Myocyte (in vitro differentiated cells): ENCODE results near the gene SCRN3. TPM values are rescaled to one million over a fixed set of nuclear protein-coding genes. Genes with fewer than 3 reads are reported as not detected.
"Not testable (repeated sequence)": the region's sequence is repeated elsewhere in the genome, so short reads cannot be mapped to it uniquely, and the experiment has no call there.

Experiments used
- DNase-seq: peaks from one replicate; pipeline ENCODE4 v3.0.0-alpha.2; 2012; ENCODE audit warnings: low read depth
- polyA plus RNA-seq: library from polyadenylated mRNA; unstranded; fragments of >200 nt; gene quantifications from one replicate; pipeline ENCODE4 v1.2.1, GENCODE V29; 2012; ENCODE audit warnings: missing spikeins
- total RNA-seq: library from RNA; depleted of rRNA; stranded (reverse); fragments of >200 nt; gene quantifications from 2 replicates; pipeline ENCODE4 v1.2.3, GENCODE V29; 2014

Gene SCRN3, protein sequence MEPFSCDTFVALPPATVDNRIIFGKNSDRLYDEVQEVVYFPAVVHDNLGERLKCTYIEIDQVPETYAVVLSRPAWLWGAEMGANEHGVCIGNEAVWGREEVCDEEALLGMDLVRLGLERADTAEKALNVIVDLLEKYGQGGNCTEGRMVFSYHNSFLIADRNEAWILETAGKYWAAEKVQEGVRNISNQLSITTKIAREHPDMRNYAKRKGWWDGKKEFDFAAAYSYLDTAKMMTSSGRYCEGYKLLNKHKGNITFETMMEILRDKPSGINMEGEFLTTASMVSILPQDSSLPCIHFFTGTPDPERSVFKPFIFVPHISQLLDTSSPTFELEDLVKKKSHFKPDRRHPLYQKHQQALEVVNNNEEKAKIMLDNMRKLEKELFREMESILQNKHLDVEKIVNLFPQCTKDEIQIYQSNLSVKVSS
- 51.6 and 53.7 TPM in 2 replicates for total RNA-seq
- 24.5 TPM for polyA plus RNA-seq

DNA sequence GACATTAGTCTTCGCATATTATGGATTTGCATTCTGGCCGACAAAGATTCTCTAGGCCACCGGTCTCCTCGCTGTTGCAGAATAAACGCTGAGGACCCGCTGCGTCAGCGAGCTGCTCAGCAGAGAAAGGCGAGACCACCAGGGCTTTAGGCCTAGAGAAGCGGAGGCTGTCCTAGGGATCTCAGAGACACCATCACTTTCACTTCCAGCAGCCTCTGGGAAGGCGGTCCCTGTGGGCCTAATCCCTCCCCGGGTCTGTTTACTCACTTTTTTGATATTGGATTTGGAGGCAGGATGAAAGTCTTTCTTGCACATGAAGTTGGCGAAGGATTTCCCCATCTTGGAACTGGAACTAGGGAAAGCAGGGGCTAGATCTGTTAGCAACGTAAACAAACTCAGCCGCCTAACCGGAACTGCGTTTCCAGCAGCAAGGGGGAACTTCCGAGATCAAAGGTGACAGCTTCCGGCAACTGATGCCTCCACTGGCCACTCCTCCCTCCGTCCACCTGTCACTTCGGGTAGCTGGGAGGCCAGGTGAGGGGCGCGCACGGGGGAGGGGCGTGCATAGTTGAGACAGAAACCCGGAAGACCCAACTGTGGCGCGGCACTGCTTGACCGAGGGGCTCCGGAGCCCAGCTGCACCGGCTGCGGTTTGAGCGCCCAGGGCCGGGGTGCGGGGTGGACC is at the start of gene SCRN3:
Gene SCRN3, plus strand, starts transcription at position 447 of the 685 bp plus-strand sequence. CDS start 2,554 bp downstream, outside the sequence.
- DNase-seq = peak; percentile 87

DNA sequence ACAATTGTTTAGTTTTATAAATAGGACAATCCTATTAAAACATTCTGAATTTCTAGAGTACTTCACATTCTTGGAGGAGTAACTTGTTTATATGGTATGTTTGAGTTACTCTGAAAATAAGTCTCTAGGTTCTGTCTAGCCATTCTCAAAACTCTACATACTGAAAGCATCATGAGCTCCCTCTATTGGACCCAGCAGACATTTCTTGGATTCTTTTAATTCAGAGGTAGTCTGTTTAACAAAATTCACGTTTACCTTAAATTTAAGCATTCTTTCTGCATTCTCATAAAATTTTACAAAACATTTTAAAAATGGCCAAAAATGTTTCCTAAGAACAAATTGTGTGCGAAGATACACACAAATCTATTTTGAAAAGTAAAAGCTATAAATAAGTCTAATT is 45.5 kb upstream of the SCRN3 start:
- no peak for DNase-seq

DNA sequence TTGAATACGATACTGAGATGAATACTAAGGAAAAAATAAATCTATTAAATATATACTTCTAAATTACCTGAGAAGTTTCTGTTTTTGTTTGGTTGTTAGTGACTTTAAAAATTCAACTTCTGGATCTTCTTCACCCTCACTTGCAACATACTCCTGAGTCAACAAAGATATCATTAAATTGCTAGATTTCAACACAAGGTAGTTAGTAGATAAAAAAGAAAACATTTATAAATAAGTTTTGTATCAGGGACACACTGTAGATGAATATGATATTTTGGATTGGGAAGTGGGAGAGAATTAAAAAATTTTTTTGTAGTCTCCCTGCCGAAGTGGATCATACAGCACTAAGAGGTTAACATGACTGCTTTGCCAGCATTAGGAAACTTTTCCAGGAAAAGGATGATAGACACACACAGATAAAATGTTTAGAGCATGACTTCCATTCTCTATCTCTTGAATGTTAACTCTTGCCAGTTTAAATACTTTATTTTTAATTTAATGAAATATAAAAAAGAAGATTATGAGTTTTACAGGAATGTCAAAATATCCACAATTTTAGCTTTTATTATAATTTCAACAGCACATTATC is 44.8 kb upstream of the SCRN3 start:
- no peak for DNase-seq

DNA sequence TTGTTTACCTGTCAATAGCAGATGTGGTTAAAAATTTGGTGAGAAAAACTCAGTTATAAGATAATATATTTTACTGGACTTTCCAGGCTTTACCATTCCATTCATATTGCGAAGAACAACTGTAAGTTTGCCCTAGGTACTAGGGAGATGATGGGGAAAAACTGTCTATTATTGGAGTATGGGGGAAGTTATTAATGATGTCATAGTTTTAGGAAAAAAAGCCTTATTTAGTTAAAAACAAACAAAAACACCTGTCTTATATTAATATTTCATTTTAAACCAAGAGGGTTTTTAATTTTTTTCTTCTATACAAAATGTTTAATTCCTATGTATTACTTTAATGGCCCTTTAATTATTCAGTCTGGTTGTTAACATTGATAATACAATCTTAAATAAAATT is 42.5 kb upstream of the SCRN3 start:
- DNase-seq = no peak

DNA sequence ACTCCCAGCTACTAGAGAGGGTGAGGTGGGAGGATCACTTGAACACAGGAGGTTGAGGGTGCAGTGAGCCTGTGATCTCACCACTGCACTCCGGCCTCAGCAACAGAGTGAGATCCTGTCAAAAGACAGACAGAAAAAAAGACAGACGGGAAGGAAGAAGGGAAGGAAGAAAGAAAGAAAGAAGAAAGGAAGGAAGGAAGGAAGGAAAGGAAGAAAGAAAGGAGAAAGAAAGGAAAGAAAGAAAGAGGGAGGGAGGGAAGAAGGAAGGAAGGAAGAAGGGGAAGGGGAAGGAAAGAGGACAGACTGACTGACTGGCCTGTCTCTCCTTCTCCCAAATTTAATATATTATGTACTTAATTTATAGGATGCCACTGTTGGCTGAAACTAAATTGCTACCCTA is 39.2 kb upstream of the SCRN3 start:
- no peak for DNase-seq

DNA sequence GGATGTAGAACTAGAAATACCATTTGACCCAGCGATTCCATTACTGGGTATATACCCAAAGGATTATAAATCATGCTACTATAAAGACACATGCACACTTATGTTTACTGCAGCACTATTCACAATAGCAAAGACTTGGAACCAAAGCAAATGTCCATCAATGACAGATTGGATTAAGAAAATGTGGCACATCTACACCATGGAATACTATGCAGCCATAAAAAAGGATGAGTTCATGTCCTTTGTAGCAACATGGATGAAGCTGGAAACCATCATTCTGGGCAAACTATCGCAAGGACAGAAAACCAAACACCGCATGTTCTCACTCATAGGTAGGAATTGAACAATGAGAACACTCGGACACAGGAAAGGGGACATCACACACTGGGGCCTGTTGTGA is 35.9 kb upstream of the SCRN3 start:
- not testable (repeated sequence) for DNase-seq

DNA sequence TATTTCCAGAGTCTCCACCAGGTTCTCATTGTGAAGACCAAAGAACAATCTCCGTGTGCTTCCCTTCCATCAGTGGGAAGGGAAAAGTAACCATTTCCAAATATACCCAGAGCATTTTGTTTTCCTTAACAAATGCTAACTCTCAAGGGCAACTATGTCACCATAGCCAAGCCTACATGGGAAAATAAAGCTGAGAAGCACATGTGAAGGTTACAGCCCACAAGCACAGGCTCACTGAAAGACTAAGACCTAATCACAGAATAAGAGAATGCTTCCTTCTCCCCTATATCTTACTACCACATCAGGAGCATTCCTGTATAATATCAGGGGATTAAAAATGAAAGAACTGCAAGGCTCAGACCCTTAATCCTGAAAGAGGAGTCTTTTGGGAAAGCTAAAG is 32.6 kb upstream of the SCRN3 start:
- no peak for DNase-seq

DNA sequence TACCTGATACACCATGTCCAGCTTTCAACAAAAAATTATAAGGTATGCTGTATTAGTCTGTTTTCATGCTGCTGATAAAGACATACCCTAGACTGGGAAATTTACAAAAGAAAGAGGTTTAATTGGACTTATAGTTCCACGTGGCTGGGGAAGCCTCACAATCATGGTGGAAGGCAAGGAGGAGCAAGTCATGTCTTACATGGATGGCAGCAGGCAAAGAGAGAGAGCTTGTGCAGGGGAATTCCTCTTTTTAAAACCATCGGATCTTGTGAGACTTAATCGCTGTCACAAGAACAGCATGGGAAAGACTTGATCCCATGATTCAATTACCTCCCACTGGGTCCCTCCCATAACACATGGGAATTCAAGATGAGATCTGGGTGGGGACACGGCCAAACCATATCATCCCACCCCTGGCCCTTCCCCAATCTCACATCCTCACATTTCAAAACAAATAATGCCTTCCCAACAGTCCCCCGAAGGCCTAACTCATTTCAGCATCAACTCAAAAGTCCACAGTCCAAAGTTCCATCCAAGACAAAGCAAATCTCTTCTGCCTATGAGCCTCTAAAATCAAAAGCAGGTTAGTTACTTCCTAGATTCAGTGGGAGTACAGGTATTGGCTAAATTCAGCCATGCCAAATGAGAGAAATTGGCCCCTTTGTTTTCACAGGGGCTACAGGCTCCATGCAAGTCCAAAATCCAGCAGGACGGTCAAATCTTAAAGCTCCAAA is 31.9 kb upstream of the SCRN3 start:
- not testable (repeated sequence) for DNase-seq

DNA sequence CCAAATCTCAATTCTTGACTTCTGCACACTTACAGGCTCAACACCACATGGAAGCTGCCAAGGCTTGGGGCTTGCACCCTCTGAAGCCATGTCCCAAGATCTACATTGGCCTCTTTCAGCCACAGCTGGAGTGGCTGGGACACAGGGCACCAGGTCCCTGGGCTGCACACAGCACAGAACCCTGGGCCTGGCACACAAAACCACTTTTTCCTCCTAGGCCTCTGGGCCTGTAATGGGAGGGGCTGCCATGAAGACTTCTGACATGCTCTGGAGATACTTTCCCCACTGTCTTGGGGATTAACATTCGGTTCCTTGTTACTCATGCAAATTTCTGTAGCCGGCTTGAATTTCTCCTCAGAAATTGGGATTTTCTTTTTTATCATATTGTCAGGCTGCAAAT is 30.9 kb upstream of the SCRN3 start:
- DNase-seq = no peak

DNA sequence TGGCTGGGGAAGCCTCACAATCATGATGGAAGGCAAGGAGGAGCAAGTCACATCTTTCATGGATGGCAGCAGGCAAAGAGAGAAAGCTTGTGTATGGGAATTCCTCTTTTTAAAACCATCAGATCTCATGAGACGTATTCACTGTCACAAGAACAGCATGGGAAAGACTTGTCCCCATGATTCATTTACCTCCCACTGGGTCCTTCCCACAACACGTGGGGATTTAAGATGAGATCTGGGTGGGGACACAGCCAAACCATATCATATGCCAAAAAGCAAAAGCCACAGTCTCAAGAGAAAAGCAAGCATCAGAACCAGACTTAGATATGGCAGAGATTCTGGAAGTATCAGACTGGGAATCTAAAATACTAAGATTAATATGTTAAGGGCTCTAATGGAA is 30.0 kb upstream of the SCRN3 start:
- DNase-seq = peak; percentile 17

DNA sequence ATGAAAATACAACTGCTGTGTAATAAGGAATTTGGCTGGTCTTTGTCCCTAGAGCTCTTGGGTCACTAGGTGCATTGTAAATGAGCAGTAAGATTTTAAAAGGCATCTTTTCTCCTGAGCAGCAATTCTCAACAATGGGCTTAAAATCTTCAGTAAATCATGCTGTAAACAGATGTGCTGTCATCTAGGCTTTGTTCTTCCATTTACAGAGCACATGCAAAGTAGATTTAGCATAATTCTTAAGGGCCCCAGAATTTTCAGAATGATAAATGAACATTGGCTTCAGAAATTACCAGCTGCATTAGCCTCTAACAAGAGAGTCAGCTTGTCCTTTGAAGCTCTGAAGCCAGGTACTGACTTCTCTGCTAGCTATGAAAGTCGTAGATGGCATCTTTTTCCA is 26.8 kb upstream of the SCRN3 start:
- DNase-seq = no peak

DNA sequence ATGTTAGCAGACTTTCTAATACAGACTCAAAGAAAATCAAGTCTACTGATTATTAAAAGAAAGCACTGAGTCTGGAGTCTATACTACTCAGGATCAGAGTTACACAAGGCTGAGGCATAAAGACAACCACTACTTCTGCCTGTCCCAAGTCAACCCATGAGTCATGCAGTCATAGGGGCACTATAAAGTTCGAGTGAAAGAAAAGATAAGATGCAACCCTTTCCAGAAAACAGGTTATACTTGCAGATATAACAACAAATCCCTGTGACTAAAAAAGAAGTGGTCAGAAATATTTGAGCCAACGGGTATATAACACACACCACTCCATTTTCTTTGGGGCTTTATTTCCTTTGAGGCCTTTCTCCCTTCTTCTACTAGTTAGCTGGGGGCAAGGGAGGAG is 18.6 kb upstream of the SCRN3 start:
- DNase-seq = no peak

DNA sequence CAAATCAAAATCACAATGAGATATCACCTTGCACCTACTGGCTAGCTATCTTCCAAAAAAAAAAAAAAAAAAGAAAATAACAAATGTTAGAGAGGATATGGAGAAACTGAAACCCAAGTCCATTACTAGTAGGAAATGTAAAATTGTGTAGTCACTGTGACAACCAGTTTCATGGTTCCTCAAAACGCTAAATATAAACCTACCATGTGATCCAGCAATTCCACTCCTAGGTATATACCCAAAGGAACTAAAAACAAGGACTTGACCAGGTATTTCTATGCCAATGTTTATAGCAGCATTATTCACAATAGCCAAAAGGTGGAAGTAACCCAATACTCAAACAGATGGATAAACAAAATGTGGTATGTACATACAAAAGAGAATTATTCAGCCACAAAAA is 11.7 kb upstream of the SCRN3 start:
- DNase-seq = no peak

DNA sequence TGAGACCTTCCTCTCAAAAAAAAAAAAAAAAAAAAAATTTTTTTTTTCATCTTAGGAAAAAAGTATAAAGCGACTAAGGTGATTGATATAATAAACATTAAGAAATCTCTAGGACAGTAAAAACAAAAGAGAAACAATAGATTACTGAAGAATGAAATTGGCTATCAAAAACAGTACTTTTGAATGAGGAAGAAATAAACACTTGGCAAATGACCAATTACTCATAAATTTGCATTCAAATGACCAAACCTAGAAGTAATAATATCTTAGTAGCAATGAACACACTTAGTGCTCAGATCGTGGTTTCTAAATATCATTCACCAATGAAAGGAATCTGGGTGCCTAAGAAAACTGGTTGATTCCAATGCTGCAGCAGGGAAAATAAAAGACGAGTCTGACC is 10.3 kb upstream of the SCRN3 start:
- no peak for DNase-seq

DNA sequence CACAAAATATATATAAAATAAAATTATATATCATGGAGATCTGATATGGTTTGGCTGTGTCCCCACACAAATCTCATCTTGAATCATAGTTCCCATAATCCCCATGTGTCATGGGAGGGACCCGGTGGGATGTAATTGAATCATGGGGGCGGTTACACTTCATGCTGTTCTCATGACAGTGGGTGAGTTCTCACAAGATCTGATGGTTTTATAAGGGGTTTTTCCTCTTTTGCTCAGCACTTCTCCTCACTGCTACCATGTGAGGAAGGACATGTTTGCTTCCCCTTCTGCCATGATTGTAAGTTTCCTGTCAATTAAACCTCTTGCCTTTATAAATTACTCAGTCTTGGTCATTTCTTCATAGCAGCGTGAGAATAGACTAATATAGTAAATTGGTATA is 6.8 kb upstream of the SCRN3 start:
- not testable (repeated sequence) for DNase-seq

DNA sequence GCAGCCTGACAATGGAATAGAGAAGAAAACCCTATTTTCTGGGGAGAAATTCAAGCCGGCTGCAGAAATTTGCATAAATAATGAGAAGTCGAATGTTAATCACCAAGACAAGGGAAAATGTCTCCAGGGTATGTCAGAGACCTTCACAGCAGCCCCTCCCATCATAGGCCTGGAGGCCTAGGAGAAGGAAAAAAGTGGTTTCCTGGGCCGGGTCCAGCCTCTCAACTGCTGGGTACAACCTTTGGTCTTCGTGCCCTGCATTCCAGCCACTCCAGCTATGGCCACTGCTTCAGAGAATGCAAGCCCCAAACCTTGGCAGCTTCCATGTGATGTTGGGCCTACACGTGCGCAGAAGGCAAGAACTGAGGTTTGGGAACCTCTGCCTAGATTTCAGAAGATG is 6.0 kb upstream of the SCRN3 start:
- DNase-seq = no peak

DNA sequence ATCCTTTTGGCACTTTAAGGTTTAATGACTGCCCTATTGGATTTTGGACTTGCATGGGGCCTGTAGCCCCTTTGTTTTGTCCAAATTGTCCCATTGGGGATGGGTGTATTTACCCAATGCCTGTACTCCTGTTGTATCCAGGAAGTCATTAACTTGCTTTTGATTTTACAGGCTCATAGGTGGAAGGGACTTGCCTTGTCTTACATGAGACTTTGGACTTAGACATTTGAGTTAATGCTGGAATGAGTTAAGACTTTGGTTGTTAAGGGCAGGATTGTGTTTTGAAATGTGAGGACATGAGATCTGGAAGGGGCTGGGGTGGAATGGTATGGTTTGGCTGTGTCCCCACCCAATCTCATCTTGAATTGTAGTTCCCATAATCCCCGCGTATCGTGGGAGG is 5.2 kb upstream of the SCRN3 start:
- DNase-seq = not testable (repeated sequence)

DNA sequence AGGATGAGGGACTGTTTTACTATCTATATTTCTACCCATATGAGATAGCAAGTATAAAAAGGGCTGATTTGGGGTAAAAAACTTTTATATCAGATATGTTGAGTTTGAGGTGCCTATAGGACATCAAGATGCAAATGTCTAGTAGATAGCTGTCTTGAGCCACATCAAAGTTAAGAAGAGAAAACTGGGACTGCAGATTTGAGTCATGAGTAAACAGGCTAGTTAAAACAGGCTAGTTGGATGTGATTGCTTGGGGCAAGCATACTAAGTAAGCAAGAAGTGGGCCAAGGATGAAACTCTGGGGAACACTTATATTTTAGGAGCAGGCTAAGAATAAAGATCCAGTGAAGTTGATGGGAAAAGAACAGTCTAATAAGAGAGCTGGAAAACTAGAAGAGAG is 2.8 kb upstream of the SCRN3 start:
- no peak for DNase-seq

DNA sequence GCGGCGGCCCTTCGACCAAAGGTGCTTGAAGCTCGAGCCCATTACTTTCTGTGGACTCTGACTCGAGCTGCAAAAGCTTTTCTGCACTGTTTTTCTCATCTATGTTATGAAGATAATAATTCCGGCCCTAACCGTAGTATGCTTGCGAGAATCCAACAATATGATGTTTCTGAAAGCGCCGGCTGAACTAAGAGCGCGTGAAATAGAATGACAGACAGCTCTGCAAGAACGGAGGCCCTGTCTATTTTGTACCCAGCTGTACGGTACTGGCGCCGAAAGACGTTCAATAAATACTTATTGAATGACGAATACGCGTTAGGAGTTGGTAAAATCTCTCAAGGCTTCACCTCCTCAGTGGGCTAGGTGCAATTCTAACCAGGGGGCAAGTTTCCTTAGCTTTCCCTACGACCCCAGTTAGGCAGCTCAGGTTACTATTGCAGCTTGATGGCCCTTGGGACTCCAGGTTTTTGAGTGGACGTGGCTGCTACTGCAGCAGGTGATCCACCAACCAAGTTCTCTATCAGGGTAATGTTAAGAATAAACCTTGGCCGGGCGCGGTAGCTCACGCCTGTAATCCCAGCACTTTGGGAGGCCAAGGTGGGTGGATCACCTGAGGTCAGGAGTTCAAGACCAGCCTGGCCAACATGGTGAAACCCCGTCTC is 570 bp downstream of the SCRN3 start:
- DNase-seq = peak; percentile 29

DNA sequence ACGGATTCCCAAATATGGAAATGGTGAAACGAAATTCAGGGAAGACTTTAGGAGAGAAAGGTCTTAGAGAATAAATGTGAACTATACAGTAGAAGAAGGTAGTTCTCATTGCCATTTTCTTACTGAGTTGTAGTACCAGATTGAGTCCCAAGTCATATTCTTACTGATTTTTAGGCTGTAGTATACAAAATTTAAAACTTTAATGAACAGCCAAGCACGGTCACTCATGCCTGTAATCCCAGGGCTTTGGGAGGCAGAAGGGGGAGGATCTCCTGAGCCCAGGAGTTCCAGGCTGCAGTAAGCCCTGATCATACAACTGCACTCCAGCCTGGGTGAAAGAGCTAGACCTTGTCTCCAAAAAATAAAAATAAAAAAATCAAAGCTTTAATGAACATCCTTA is 2.2 kb downstream of the SCRN3 start:
- DNase-seq = no peak

DNA sequence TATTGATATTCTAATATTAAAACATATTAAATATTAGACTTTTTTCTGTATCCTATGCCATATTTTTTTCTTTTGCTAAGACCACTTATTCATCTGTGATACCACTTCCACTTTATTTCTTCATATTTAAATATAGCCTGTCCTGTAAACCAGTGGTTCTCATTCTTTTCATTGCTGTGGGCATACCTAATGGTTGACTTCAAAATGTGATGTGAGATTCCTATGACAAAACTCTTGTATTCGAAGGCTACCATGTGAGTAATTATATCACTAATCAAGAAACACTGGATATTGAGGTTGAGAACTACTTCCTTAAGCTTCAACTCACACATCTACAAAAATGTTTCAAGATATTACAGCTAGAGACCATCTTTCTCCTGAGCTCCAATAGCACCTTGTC is 3.6 kb downstream of the SCRN3 start:
- peak; percentile 57 for DNase-seq
